Stomach (tissue), 4 donors: ENCODE data around the gene HOXC13.

ENCODE experiments used
- EP300 ChIP-seq: sonication (generic); formaldehyde crosslinking; IDR thresholded peaks from one replicate; pipeline ENCODE4 v1.6.1; 2017; ENCODE audit warnings: antibody characterized with exemption
- POLR2A ChIP-seq, 4 donors: fragments of 450-650 bp; IDR thresholded peaks; one replicate each; pipeline ENCODE4 v1.6.1; 2016; ENCODE audit warnings: antibody characterized with exemption in 4 of 4, control low read depth in 2 of 4, mild to moderate bottlenecking in 1 of 4, moderate library complexity in 1 of 4
- TF ChIP-seq, protein P1 (sequence below), 7 experiments: fragments of 450-650 bp in 4 of 7; fragments of 200-600 bp in 3 of 7; sonication (generic) in 3 of 7; IDR thresholded peaks; one replicate each; pipeline ENCODE4 v1.5.1; 2016 to 2019; ENCODE audit warnings: antibody characterized with exemption in 7 of 7, control low read depth in 2 of 7, mild to moderate bottlenecking in 1 of 7

GRCh38 chr12:53994264-53995001 is 55.8 kb downstream of the HOXC13 start:
- TF ChIP-seq, protein P1, sequence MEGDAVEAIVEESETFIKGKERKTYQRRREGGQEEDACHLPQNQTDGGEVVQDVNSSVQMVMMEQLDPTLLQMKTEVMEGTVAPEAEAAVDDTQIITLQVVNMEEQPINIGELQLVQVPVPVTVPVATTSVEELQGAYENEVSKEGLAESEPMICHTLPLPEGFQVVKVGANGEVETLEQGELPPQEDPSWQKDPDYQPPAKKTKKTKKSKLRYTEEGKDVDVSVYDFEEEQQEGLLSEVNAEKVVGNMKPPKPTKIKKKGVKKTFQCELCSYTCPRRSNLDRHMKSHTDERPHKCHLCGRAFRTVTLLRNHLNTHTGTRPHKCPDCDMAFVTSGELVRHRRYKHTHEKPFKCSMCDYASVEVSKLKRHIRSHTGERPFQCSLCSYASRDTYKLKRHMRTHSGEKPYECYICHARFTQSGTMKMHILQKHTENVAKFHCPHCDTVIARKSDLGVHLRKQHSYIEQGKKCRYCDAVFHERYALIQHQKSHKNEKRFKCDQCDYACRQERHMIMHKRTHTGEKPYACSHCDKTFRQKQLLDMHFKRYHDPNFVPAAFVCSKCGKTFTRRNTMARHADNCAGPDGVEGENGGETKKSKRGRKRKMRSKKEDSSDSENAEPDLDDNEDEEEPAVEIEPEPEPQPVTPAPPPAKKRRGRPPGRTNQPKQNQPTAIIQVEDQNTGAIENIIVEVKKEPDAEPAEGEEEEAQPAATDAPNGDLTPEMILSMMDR (IDR thresholded peaks at IDR 0.05) = no peak
- TF ChIP-seq EP300 (no peak), POLR2A (IDR thresholded peaks at IDR 0.05) (no peak)
